Peyer's patch (tissue), 4 donors: ENCODE data around the gene EXOC1L. TPM values are rescaled to one million over a fixed set of nuclear protein-coding genes. Genes with fewer than 3 reads are reported as not detected.

Experiments
- DNase-seq, 3 donors: peaks; one replicate each; pipeline ENCODE4 v3.0.0-alpha.2; 2017 to 2019
- H3K27ac ChIP-seq, 4 donors: fragments of 200-600 bp; sonication (generic); one replicate each; pipeline ENCODE4 v1.5.1; 2016 to 2019
- H3K27me3 ChIP-seq, 2 donors: fragments of 200-600 bp; sonication (generic); one replicate each; pipeline ENCODE4 v1.5.1; 2019
- H3K36me3 ChIP-seq, 3 donors: fragments of 200-600 bp; sonication (generic); one replicate each; pipeline ENCODE4 v1.5.1; 2016 to 2019
- H3K4me1 ChIP-seq, 4 donors: fragments of 200-600 bp; sonication (generic); one replicate each; pipeline ENCODE4 v1.5.1; 2016 to 2019
- H3K4me3 ChIP-seq, 4 donors: fragments of 200-600 bp; sonication (generic); 1 replicate in 3 of 4; 2 replicates in 1 of 4; pipeline ENCODE4 v1.5.1; 2016 to 2019; ENCODE audit warnings: mild to moderate bottlenecking in 1 of 4
- H3K9me3 ChIP-seq, 4 donors: fragments of 200-600 bp; sonication (generic); one replicate each; pipeline ENCODE4 v1.5.1; 2016 to 2019; ENCODE audit warnings: mild to moderate bottlenecking in 1 of 4
- POLR2A ChIP-seq, 2 donors: fragments of 450-650 bp; IDR thresholded peaks; one replicate each; pipeline ENCODE4 v1.5.1; 2017; ENCODE audit warnings: antibody characterized with exemption in 2 of 2, mild to moderate bottlenecking in 2 of 2, moderate library complexity in 2 of 2
- total RNA-seq, 4 donors: library from RNA; depleted of rRNA; stranded (reverse); fragments of >200 nt; gene quantifications; one replicate each; pipeline ENCODE4 v1.1.0, GENCODE V29; 2016
- TF ChIP-seq, protein P1 (sequence below), 6 experiments: fragments of 450-650 bp in 4 of 6; fragments of 200-600 bp in 2 of 6; sonication (generic) in 1 of 6; IDR thresholded peaks; one replicate each; pipeline ENCODE4 v1.5.1; 2017 to 2019; ENCODE audit warnings: antibody characterized with exemption in 6 of 6, mild to moderate bottlenecking in 3 of 6, moderate library complexity in 1 of 6

EXOC1L gene
- total RNA-seq, 4 donors from 2014 or later = not detected

DNA sequence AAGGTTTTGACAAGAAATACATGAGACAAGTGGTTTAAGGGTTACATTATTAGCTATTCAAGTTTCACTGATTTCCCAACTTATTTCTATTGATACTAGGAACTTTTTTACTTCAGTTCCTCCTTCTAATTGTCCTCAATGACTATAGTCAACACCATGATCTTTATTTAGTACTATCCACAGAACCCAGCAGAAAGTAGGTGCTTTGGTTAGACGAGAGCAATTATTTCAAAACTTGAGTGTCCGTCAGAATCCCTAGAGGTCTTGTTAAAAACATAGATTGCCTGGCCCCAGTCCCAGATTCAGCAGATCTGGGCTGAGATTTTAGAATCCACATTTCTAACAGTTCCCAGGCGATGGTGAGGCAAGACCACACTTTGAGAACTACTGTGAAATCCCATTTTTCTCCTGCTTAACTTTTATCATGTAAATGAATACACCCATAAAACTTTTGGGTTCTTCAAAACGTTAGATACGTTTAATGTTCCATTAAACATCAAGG lies 51.8 kb downstream of the EXOC1L start:
- no peaks in the 10 kb centered on the region for H3K9me3 ChIP-seq

DNA sequence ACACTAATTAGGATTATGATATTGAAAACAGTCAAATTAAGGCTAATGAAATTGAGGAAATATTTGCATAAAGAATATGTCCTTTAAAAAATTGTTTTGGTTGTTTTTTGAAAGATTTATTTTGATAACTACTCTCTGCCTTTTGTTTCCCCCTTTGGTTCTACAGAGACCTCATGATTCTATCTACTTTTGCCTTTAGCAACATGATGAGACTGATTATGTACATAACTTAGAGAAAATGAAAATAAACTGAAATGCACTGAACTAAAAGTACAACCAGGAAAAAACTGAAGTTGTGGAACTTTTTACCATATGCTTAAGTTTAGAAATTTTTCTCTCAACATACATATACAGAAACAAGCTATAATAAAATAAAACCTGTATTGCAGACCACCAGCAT lies 55.2 kb downstream of the EXOC1L start:
- no peak for TF ChIP-seq POLR2A (IDR thresholded peaks at IDR 0.05)
- TF ChIP-seq, protein P1, sequence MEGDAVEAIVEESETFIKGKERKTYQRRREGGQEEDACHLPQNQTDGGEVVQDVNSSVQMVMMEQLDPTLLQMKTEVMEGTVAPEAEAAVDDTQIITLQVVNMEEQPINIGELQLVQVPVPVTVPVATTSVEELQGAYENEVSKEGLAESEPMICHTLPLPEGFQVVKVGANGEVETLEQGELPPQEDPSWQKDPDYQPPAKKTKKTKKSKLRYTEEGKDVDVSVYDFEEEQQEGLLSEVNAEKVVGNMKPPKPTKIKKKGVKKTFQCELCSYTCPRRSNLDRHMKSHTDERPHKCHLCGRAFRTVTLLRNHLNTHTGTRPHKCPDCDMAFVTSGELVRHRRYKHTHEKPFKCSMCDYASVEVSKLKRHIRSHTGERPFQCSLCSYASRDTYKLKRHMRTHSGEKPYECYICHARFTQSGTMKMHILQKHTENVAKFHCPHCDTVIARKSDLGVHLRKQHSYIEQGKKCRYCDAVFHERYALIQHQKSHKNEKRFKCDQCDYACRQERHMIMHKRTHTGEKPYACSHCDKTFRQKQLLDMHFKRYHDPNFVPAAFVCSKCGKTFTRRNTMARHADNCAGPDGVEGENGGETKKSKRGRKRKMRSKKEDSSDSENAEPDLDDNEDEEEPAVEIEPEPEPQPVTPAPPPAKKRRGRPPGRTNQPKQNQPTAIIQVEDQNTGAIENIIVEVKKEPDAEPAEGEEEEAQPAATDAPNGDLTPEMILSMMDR (IDR thresholded peaks at IDR 0.05) = no peak
- Histone ChIP-seq H3K27me3 (no peaks in the 10 kb centered on the region), H3K27ac (no peak overlapping the region), H3K4me3 (no peak overlapping the region), H3K4me1 (no peaks in the 10 kb centered on the region), H3K36me3 (peaks cover 0 to 75% (median 4%) of the 10 kb centered on the region in 3 donors), H3K9me3 (no peaks in the 10 kb centered on the region)
- DNase-seq = no peak

More for the DNA sequence above, 51.8 kb downstream of the EXOC1L start:
- H3K27me3 ChIP-seq = no peaks in the 10 kb centered on the region
- TF ChIP-seq, protein P1 (IDR thresholded peaks at IDR 0.05) = no peak
- TF ChIP-seq POLR2A (IDR thresholded peaks at IDR 0.05) = no peak
- peaks cover 0 to 74% (median 7%) of the 10 kb centered on the region in 3 donors for H3K36me3 ChIP-seq
- DNase-seq = no peak
- no peak overlapping the region for H3K27ac ChIP-seq
- H3K4me3 ChIP-seq = no peak overlapping the region
- H3K4me1 ChIP-seq = no peaks in the 10 kb centered on the region

DNA sequence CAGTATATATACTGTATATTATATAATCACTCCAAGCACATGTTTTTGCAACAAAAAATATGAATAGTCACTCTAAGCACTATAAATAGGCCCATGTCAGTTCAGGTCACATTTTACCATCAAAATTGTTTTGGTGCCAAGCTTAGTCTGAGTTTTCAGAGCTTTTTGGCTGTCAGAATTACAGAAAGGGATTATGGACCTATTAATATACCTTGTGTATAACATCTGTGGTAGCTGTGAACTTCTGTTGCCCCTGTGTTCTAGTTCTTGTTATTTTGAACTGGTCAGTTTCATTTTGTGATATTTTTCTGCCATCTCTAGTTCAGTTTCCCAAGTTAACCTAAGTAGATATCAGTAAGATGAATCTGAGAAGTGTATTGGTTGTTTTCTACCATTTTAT lies 56.8 kb downstream of the EXOC1L start:
- Histone ChIP-seq H3K36me3 (peaks cover 0 to 75% (median 0%) of the 10 kb centered on the region in 3 donors), H3K4me1 (no peaks in the 10 kb centered on the region), H3K27ac (no peak overlapping the region), H3K4me3 (no peak overlapping the region), H3K27me3 (no peaks in the 10 kb centered on the region), H3K9me3 (no peaks in the 10 kb centered on the region)
- no peak for DNase-seq
- TF ChIP-seq, protein P1 (IDR thresholded peaks at IDR 0.05) = no peak

DNA sequence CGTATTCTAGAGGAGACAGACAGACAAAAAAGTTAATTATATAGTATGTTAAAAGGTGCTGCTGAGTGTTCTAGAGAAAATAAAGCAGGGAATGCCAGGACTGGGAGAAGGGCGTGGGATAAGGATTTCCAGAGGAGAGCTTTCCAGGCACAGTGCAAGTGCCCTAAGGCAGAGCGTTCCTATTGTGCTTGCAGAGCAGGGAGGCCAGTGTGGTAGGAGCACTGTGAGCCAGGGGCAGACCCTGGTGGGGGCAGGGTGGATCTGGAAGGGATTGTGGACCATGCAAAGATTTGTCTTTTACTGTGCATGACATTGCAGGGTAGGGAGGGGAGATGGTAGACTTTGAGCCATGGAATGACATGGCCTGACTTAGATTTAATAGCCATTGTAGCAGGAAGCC lies 59.6 kb downstream of the EXOC1L start:
- Histone ChIP-seq H3K4me1 (no peaks in the 10 kb centered on the region), H3K27ac (no peak overlapping the region), H3K9me3 (no peaks in the 10 kb centered on the region), H3K27me3 (no peaks in the 10 kb centered on the region), H3K36me3 (peaks cover 0 to 70% (median 0%) of the 10 kb centered on the region in 3 donors), H3K4me3 (no peak overlapping the region)
- TF ChIP-seq, protein P1 (IDR thresholded peaks at IDR 0.05) = no peak
- no peak for TF ChIP-seq POLR2A (IDR thresholded peaks at IDR 0.05)
- DNase-seq = no peak

DNA sequence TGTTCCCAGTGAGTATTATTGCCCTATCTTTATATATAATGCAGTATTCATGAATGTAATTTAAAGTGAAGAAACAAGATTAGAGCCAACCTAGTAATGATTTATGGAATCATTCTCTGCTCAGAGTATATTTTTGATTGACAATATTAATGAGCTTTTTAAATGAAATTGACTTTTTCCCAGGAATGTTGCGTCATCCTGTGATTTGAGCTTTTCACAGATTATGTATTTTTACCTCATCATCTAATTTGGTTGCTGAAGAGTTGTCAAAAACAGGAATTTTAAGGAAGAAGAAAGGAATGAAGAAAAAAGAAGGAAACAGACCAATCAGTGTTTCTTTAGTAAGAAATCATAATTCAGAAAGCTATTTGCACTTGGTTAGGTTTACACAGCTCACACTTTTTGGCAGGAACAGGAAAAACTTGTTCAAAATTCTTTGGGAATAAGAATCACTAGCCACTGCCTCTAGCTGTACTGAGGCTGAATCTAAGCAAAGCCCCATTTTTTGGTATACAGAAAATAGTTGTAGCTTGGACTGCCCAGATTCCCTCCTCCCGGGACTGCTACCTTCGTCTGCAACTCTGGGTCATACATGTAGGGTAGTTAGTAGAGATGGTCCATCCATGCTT lies 61.2 kb downstream of the EXOC1L start:
- Histone ChIP-seq H3K27me3 (no peaks in the 10 kb centered on the region), H3K36me3 (peaks cover 0 to 62% (median 0%) of the 10 kb centered on the region in 3 donors), H3K4me1 (no peaks in the 10 kb centered on the region), H3K4me3 (no peak overlapping the region), H3K9me3 (no peaks in the 10 kb centered on the region), H3K27ac (no peak overlapping the region)
- no peak for DNase-seq
- TF ChIP-seq, protein P1 (IDR thresholded peaks at IDR 0.05) = no peak
- no peak for TF ChIP-seq POLR2A (IDR thresholded peaks at IDR 0.05)
